Psoas muscle (tissue), 8 donors: Measurements from ENCODE around the gene ENAH. TPM values are rescaled to one million over a fixed set of nuclear protein-coding genes. Genes with fewer than 3 reads are reported as not detected.
A peak's percentile ranks its signal among the peaks of the same experiment; 100 is the strongest.

ENCODE experiments used
- ATAC-seq, 4 donors: fragments of 200-7000 bp; cut with Tn5 transposase; one replicate each; pipeline ENCODE4 v1.9.1; 2020; ENCODE audit warnings: moderate library complexity in 3 of 4, mild to moderate bottlenecking in 2 of 4
- DNase-seq, 2 donors: peaks; one replicate each; pipeline ENCODE4 v3.0.0-alpha.2; 2020
- H3K27ac ChIP-seq: fragments of 200-600 bp; one replicate; pipeline ENCODE4 v1.8.0; 2022
- H3K27me3 ChIP-seq, 3 donors: fragments of 200-600 bp in 1 of 3; one replicate each; pipeline versions ENCODE4 v1.6.1 to v1.8.0; 2013 to 2022; ENCODE audit warnings: low read length in 2 of 3, mild to moderate bottlenecking in 2 of 3, moderate library complexity in 1 of 3; ENCODE audit not compliant: insufficient read depth in 3 of 3
- H3K36me3 ChIP-seq, 2 donors: fragments of 200-600 bp in 1 of 2; one replicate each; pipeline versions ENCODE4 v1.6.1 to v1.8.0; 2013 to 2022; ENCODE audit warnings: low read depth in 1 of 2, mild to moderate bottlenecking in 1 of 2, moderate library complexity in 1 of 2; ENCODE audit not compliant: insufficient read depth in 1 of 2
- H3K4me1 ChIP-seq: fragments of 200-600 bp; one replicate; pipeline ENCODE4 v1.8.0; 2022
- H3K4me3 ChIP-seq: fragments of 200-600 bp; one replicate; pipeline ENCODE4 v1.8.0; 2022; ENCODE audit warnings: mild to moderate bottlenecking
- H3K9me3 ChIP-seq: fragments of 200-600 bp; one replicate; pipeline ENCODE4 v1.8.0; 2022
- WGBS, 3 donors: extraction: QIAGEN DNeasy Blood & Tissue Kit; methylation state at CpG; one replicate each; pipeline versions ENCODE4 v1.1.6 to v1.1.7; 2013; 5-methylcytosine and 5-hydroxymethylcytosine counted together
- intact Hi-C, 2 donors: fragments of 100-400 bp; cut with DNase I; formaldehyde crosslinking; loops; one replicate each; pipeline versions ENCODE4 v1.11.0 to v1.14.2; 2022
- polyA plus RNA-seq, 3 donors: library from polyadenylated mRNA; stranded (reverse); fragments of 200-250 nt; gene quantifications; one replicate each; pipeline ENCODE4 v1.2.3, GENCODE V29; 2013
- total RNA-seq, 4 donors: library from RNA; stranded (reverse); fragmentation: NEBNext Ultra II Directional in 2 of 4; extraction: Animal tissue kit (Norgen Biotek cat#: 25700) in 2 of 4; gene quantifications; one replicate each; pipeline versions ENCODE4 v1.2.1 to v1.2.4, GENCODE V29; 2021 to 2023
- TF ChIP-seq, protein P1 (sequence below): fragments of 200-600 bp; IDR thresholded peaks from one replicate; pipeline ENCODE4 v1.8.0; 2022; ENCODE audit warnings: antibody characterized with exemption
- donor health status: healthy with polysubstance abuse.
- donor health status: DM: no; HTN: no; CAD: no; lungs with moderate emphysema.
- donor health status: Bipolar disorder and iron deficiency.
- donor health status: healthy.
- donor health status: DM: yes; HTN: yes; CAD: no.
- donor health status: DM: no; HTN: no; CAD: no.
- donor health status: DM: no; HTN: no; CAD: no.
- donor health status: DM: yes; HTN: yes; CAD: no.

Gene ENAH
- total and polyA plus RNA-seq, 7 donors, result 17.1 to 262 (median 119) TPM

- H3K9me3 ChIP-seq, result no peaks in the 10 kb centered on the region
- intact Hi-C loops, result loop anchor here in 1 of 2 donors (5.0 kb wide), 1 partner anchor 376 kb away; no protein-coding TSS in a partner anchor
- TF ChIP-seq, protein P1, sequence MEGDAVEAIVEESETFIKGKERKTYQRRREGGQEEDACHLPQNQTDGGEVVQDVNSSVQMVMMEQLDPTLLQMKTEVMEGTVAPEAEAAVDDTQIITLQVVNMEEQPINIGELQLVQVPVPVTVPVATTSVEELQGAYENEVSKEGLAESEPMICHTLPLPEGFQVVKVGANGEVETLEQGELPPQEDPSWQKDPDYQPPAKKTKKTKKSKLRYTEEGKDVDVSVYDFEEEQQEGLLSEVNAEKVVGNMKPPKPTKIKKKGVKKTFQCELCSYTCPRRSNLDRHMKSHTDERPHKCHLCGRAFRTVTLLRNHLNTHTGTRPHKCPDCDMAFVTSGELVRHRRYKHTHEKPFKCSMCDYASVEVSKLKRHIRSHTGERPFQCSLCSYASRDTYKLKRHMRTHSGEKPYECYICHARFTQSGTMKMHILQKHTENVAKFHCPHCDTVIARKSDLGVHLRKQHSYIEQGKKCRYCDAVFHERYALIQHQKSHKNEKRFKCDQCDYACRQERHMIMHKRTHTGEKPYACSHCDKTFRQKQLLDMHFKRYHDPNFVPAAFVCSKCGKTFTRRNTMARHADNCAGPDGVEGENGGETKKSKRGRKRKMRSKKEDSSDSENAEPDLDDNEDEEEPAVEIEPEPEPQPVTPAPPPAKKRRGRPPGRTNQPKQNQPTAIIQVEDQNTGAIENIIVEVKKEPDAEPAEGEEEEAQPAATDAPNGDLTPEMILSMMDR, result no peak
- H3K4me3 ChIP-seq, result no peak overlapping the region
- no peak for DNase-seq
- H3K27ac ChIP-seq, result no peak overlapping the region
- H3K27me3 ChIP-seq, result no peaks in the 10 kb centered on the region
- H3K36me3 ChIP-seq, result no peaks in the 10 kb centered on the region
- no peak for ATAC-seq
- H3K4me1 ChIP-seq, result peaks cover 16% of the 10 kb centered on the region
- 73 to 76% (median 75%) methylated on average over 8 of the region's 8 CpGs for WGBS, 3 donors
These were observed 181.8 kb downstream of the ENAH start for GRCh38 chr1:225471109-225471452.

- H3K27ac ChIP-seq, result no peak overlapping the region
- H3K36me3 ChIP-seq, result no peaks in the 10 kb centered on the region
- H3K4me1 ChIP-seq, result peaks cover 16% of the 10 kb centered on the region
- TF ChIP-seq, protein P1, result no peak
- 58 to 70% (median 63%) methylated on average over 25 of the region's 25 CpGs for WGBS, 3 donors
- no peaks in the 10 kb centered on the region for H3K27me3 ChIP-seq
- DNase-seq (peak in 1 of 2 donors; percentile 47), ATAC-seq (no peak)
- intact Hi-C loops, result loop anchor here in 1 of 2 donors (5.0 kb wide), 1 partner anchor 377 kb away; no protein-coding TSS in a partner anchor
- no peaks in the 10 kb centered on the region for H3K9me3 ChIP-seq
- H3K4me3 ChIP-seq, result no peak overlapping the region
These were observed 182.5 kb downstream of the ENAH start for GRCh38 chr1:225470211-225471108.

DNA sequence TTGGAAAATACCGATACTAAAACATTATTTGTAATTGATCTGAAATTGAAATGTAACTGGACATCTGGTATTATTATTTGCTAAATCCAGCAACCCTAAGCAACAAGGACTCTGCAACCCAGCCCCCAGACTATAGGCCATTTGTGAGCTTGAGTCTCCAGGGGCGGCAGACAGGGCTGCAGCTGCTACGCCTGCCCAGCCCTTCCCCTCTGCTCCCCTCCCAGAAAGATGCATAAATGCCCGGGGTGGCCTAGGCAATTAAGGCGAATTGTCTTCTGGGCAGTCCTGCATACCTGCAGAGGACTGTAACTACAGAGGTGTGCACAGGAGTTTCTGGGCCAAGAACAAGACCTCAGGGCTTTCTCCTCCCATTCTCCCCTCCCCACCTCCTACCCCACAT lies 183.9 kb downstream of the ENAH start:
- no peaks in the 10 kb centered on the region for H3K9me3 ChIP-seq
- H3K36me3 ChIP-seq, result no peaks in the 10 kb centered on the region
- WGBS, 3 donors, result 82 to 86% (median 85%) methylated on average over 5 of the region's 5 CpGs
- H3K27me3 ChIP-seq, result no peaks in the 10 kb centered on the region
- H3K27ac ChIP-seq, result no peak overlapping the region
- peak in 1 of 2 donors; percentile 35 for DNase-seq
- intact Hi-C loops, result no loop called here
- peaks cover 7% of the 10 kb centered on the region for H3K4me1 ChIP-seq
- no peak overlapping the region for H3K4me3 ChIP-seq
- no peak for ATAC-seq
- TF ChIP-seq, protein P1, result no peak

GRCh38 chr1:225468270-225469020 lies 184.5 kb downstream of the ENAH start:
- Histone ChIP-seq H3K4me3 (no peak overlapping the region), H3K27me3 (no peaks in the 10 kb centered on the region), H3K27ac (peak overlapping the region; percentile 60), H3K4me1 (peaks cover 7% of the 10 kb centered on the region), H3K36me3 (no peaks in the 10 kb centered on the region), H3K9me3 (no peaks in the 10 kb centered on the region)
- WGBS, 3 donors, result 80 to 89% (median 85%) methylated on average over 10 of the region's 10 CpGs
- ATAC-seq (no peak), DNase-seq (peak in 1 of 2 donors; percentile 42)
- intact Hi-C loops, result no loop called here
- TF ChIP-seq, protein P1, result no peak
